Neural progenitor cell (in vitro differentiated cells): Measurements from ENCODE around the gene KCNK5.

Source experiments
- CTCF ChIP-seq: fragments of 200-600 bp; sonication (generic); IDR thresholded peaks from 2 replicates; pipeline ENCODE4 v1.5.1; 2017; ENCODE audit warnings: antibody characterized with exemption, mild to moderate bottlenecking
- EZH2 ChIP-seq: fragments of 200-600 bp; sonication (generic); IDR thresholded peaks from 2 replicates; pipeline ENCODE4 v1.6.1; 2017; ENCODE audit warnings: antibody characterized with exemption, mild to moderate bottlenecking, moderate library complexity
- EZH2phosphoT487 ChIP-seq: fragments of 200-600 bp; sonication (generic); IDR thresholded peaks from 2 replicates; pipeline ENCODE4 v1.6.1; 2017; ENCODE audit warnings: antibody characterized with exemption

DNA sequence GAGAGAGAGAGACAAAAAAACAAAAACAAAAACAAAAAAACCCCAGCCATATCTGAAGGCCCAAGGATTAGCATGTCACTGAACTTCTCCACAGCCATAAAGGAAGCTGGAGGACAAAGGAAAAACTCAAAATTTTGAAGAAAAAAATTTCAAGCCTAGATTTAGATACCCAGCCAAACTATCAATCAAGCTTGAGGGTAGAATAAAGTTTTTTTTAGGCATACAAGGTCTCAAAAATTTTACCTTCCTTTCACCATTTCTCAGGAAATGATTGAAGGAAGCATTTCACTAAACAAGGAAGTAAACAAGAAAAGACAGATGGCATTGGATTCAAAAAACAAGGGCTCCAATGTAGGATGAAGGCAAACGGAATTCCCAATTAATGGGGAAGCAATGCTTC is 52.1 kb downstream of the KCNK5 start:
- TF ChIP-seq CTCF (no peak), EZH2phosphoT487 (no peak), EZH2 (no peak)
